HepG2 (cell line): ENCODE measurements around the gene TRIM27. TPM values are rescaled to one million over a fixed set of nuclear protein-coding genes. Genes with fewer than 3 reads are reported as not detected.

Experiments
- CEBPG ChIP-seq: IDR thresholded peaks from 2 replicates; pipeline ENCODE4 v1.6.1; 2016
- ESRRA ChIP-seq: sonication (generic); formaldehyde crosslinking; IDR thresholded peaks from 2 replicates; pipeline ENCODE4 v1.5.1; 2020; ENCODE audit warnings: mild to moderate bottlenecking, low read depth, missing genetic modification reagents
- ETV5 ChIP-seq: IDR thresholded peaks from 2 replicates; pipeline ENCODE4 v1.6.1; 2018; ENCODE audit warnings: missing biosample characterization, missing genetic modification reagents, inconsistent platforms, borderline replicate concordance
- HCFC1 ChIP-seq: fragments of 150-350 bp; IDR thresholded peaks from 2 replicates; pipeline ENCODE4 v1.6.1; 2014; ENCODE audit warnings: low read depth, low read length
- HDAC6 ChIP-seq: fragments of 200-600 bp; sonication (generic); IDR thresholded peaks from 2 replicates; pipeline ENCODE4 v1.7.0; 2017; ENCODE audit warnings: mild to moderate bottlenecking, antibody characterized with exemption, low read length, low read depth
- JUN ChIP-seq: sonication (generic); formaldehyde crosslinking; IDR thresholded peaks from 2 replicates; pipeline ENCODE4 v1.4.0; 2020; ENCODE audit warnings: mild to moderate bottlenecking, missing genetic modification reagents
- MED8 ChIP-seq: sonication (generic); formaldehyde crosslinking; IDR thresholded peaks from 2 replicates; pipeline ENCODE4 v1.8.1; 2023; ENCODE audit warnings: mild to moderate bottlenecking, missing genetic modification reagents; ENCODE audit not compliant: insufficient replicate concordance
- NCOR1 ChIP-seq: fragments of 200-600 bp; sonication (generic); IDR thresholded peaks from 2 replicates; pipeline ENCODE4 v1.7.0; 2017; ENCODE audit warnings: antibody characterized with exemption, low read length, borderline replicate concordance
- NR2F2 ChIP-seq: IDR thresholded peaks from 2 replicates; pipeline ENCODE4 v1.6.1; 2012; ENCODE audit warnings: low read depth, inconsistent platforms, borderline replicate concordance
- POLR2A ChIP-seq, 2 experiments: IDR thresholded peaks; 2 replicates each; pipeline ENCODE4 v1.6.1; 2011; ENCODE audit warnings: low read depth in 2 of 2, low read length in 2 of 2, mild to moderate bottlenecking in 1 of 2, moderate library complexity in 1 of 2; ENCODE audit not compliant: insufficient read depth in 1 of 2
- RAD21 ChIP-seq: fragments of 450-650 bp; formaldehyde crosslinking; IDR thresholded peaks from 2 replicates; pipeline ENCODE4 v1.5.0; 2020; ENCODE audit warnings: mild to moderate bottlenecking
- RFX1 ChIP-seq: fragments of 450-650 bp; IDR thresholded peaks from 2 replicates; pipeline ENCODE4 v1.6.1; 2017
- SALL1 ChIP-seq: sonication (generic); formaldehyde crosslinking; IDR thresholded peaks from 2 replicates; pipeline ENCODE4 v1.8.0; 2022; ENCODE audit warnings: mild to moderate bottlenecking, missing genetic modification reagents
- SRY ChIP-seq: sonication (generic); formaldehyde crosslinking; IDR thresholded peaks from 2 replicates; pipeline ENCODE4 v1.8.0; 2022; ENCODE audit warnings: mild to moderate bottlenecking, missing genetic modification reagents
- YY1 ChIP-seq: IDR thresholded peaks from 2 replicates; pipeline ENCODE4 v1.6.1; 2011; ENCODE audit warnings: low read length, low read depth, moderate library complexity, mild to moderate bottlenecking; ENCODE audit not compliant: insufficient read depth, insufficient replicate concordance
- ZMAT3 ChIP-seq: sonication (generic); formaldehyde crosslinking; conservative IDR thresholded peaks from 2 replicates; pipeline ENCODE4 v1.7.0; 2021; ENCODE audit warnings: missing genetic modification reagents
- ZNF24 ChIP-seq: fragments of 450-650 bp; IDR thresholded peaks from 2 replicates; pipeline ENCODE4 v1.6.1; 2017; ENCODE audit warnings: antibody characterized with exemption, mild to moderate bottlenecking
- ZNF747 ChIP-seq: sonication (generic); formaldehyde crosslinking; IDR thresholded peaks from 2 replicates; pipeline ENCODE4 v1.8.1; 2023; ENCODE audit warnings: missing genetic modification reagents, mild to moderate bottlenecking, borderline replicate concordance
- polyA plus RNA-seq, 8 experiments: library from polyadenylated mRNA; depleted of rRNA in 3 of 8; stranded (reverse) in 7 of 8; unstranded in 1 of 8; fragments of >200 nt; fragmentation: Illumina TruSeq in 4 of 8; extraction: Trizol in 4 of 8; gene quantifications; 2 replicates each; pipeline versions ENCODE4 v1.2.1 to v1.2.3, GENCODE V29; 2011 to 2016; ENCODE audit warnings: low read depth in 4 of 8, missing spikeins in 1 of 8, mixed read lengths in 1 of 8; ENCODE audit not compliant: insufficient read depth in 1 of 8
- total RNA-seq, 5 experiments: library from RNA; depleted of rRNA; stranded (reverse); fragments of >200 nt; fragmentation: Illumina TruSeq; extraction: Trizol; gene quantifications; 2 replicates each; pipeline ENCODE4 v1.2.3, GENCODE V29; 2016; ENCODE audit warnings: low read depth in 1 of 5
- TF ChIP-seq, protein P1 (sequence below): sonication (generic); formaldehyde crosslinking; IDR thresholded peaks from 2 replicates; pipeline ENCODE4 v1.5.1; 2020; ENCODE audit warnings: missing genetic modification reagents, mild to moderate bottlenecking, borderline replicate concordance
- TF ChIP-seq, protein P2 (sequence below): sonication (generic); formaldehyde crosslinking; IDR thresholded peaks from 2 replicates; pipeline ENCODE4 v1.5.0; 2020; ENCODE audit warnings: missing genetic modification reagents
- TF ChIP-seq, protein P3 (sequence below): sonication (generic); formaldehyde crosslinking; IDR thresholded peaks from 2 replicates; pipeline ENCODE4 v1.4.0; 2020; ENCODE audit warnings: missing genetic modification reagents, mild to moderate bottlenecking, borderline replicate concordance
- TF ChIP-seq, protein P4 (sequence below): sonication (generic); formaldehyde crosslinking; IDR thresholded peaks from 2 replicates; pipeline ENCODE4 v1.4.0; 2020; ENCODE audit warnings: missing genetic modification reagents, mild to moderate bottlenecking, borderline replicate concordance
- TF ChIP-seq, protein P5 (sequence below): sonication (generic); formaldehyde crosslinking; IDR thresholded peaks from 2 replicates; pipeline ENCODE4 v1.8.0; 2022; ENCODE audit warnings: mild to moderate bottlenecking, missing genetic modification reagents, moderate library complexity

The TRIM27 gene
- total and polyA plus RNA-seq, 2 of the 13 experiments (the other 11 are each of a cell fraction or from before 2014, with no cell fraction given): 88.6 to 112 TPM

DNA sequence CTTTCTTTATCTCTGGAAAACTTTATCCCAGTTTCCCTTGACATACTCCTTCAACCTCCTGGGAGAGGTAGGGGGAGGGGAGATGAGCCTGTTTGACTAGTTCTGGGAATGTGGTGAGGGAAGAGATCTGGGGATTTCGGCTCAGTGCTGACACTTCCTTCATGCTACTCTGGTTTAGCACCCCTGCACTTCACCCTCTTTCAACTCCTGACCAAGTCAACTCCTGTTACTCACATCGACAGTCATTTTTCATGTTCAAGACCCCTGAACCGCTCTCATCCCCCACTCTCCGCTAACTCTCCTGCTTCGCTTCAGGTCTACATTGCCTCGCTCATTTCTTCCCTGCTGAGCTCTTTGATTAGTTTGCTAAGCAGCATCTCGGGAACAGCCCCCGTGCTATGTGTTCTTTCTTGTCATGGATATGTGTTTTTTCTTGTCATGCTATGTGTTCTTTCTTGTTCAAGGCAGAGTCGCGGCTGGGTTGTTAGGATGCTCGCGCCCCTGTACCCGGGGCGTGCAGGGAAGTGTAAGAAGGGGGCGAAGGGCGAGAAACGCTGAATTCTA, 16.6 kb upstream of the TRIM27 start (continued):
- peak; percentile 52 for TF ChIP-seq SALL1 (CRISPR knock-in tag)
- peak; percentile 21 for TF ChIP-seq MED8 (CRISPR knock-in tag)
- TF ChIP-seq RAD21 (CRISPR knock-in tag): 0 out of 2 replicates have a peak, but pooled peaks have one; percentile 2
- TF ChIP-seq POLR2A (IDR thresholded peaks at IDR 0.05; ENCODE audit: insufficient read depth in 1 of 2, low read depth in 2 of 2, low read length in 2 of 2): no peak
- no peak for TF ChIP-seq ZNF747 (CRISPR knock-in tag)
- TF ChIP-seq CEBPG: no peak
- TF ChIP-seq, protein P1, sequence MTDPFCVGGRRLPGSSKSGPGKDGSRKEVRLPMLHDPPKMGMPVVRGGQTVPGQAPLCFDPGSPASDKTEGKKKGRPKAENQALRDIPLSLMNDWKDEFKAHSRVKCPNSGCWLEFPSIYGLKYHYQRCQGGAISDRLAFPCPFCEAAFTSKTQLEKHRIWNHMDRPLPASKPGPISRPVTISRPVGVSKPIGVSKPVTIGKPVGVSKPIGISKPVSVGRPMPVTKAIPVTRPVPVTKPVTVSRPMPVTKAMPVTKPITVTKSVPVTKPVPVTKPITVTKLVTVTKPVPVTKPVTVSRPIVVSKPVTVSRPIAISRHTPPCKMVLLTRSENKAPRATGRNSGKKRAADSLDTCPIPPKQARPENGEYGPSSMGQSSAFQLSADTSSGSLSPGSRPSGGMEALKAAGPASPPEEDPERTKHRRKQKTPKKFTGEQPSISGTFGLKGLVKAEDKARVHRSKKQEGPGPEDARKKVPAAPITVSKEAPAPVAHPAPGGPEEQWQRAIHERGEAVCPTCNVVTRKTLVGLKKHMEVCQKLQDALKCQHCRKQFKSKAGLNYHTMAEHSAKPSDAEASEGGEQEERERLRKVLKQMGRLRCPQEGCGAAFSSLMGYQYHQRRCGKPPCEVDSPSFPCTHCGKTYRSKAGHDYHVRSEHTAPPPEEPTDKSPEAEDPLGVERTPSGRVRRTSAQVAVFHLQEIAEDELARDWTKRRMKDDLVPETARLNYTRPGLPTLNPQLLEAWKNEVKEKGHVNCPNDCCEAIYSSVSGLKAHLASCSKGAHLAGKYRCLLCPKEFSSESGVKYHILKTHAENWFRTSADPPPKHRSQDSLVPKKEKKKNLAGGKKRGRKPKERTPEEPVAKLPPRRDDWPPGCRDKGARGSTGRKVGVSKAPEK (CRISPR knock-in tag): peak; percentile 27; the same call in 1 of the 2 replicates
- TF ChIP-seq, protein P2, sequence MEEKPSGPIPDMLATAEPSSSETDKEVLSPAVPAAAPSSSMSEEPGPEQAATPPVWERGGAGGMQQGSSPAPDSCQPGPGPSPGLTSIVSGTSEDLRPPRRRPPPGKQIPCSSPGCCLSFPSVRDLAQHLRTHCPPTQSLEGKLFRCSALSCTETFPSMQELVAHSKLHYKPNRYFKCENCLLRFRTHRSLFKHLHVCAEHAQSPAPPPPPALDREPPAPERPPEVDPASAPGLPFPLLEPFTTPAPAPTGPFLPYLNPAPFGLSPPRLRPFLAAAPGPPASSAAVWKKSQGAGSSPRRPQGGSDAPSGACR (CRISPR knock-in tag): peak; percentile 19; the same call in 1 of the 2 replicates
- TF ChIP-seq ZMAT3 (CRISPR knock-in tag): peak; percentile 23; the same call in 1 of the 2 replicates
- TF ChIP-seq NR2F2: no peak
- no peak for TF ChIP-seq ESRRA (CRISPR knock-in tag)
- no peak for TF ChIP-seq ZNF24
- TF ChIP-seq RFX1: no peak
- TF ChIP-seq, protein P3, sequence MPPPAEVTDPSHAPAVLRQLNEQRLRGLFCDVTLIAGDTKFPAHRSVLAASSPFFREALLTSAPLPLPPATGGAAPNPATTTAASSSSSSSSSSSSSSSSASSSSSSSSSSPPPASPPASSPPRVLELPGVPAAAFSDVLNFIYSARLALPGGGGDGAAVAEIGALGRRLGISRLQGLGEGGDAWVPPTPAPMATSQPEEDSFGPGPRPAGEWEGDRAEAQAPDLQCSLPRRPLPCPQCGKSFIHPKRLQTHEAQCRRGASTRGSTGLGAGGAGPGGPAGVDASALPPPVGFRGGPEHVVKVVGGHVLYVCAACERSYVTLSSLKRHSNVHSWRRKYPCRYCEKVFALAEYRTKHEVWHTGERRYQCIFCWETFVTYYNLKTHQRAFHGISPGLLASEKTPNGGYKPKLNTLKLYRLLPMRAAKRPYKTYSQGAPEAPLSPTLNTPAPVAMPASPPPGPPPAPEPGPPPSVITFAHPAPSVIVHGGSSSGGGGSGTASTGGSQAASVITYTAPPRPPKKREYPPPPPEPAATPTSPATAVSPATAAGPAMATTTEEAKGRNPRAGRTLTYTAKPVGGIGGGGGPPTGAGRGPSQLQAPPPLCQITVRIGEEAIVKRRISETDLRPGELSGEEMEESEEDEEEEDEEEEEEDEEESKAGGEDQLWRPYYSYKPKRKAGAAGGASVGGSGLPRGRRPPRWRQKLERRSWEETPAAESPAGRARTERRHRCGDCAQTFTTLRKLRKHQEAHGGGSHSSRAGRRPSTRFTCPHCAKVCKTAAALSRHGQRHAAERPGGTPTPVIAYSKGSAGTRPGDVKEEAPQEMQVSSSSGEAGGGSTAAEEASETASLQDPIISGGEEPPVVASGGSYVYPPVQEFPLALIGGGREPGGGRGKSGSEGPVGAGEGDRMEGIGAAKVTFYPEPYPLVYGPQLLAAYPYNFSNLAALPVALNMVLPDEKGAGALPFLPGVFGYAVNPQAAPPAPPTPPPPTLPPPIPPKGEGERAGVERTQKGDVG: 0 out of 2 replicates have a peak, but pooled peaks have one; percentile 45
- TF ChIP-seq, protein P4, sequence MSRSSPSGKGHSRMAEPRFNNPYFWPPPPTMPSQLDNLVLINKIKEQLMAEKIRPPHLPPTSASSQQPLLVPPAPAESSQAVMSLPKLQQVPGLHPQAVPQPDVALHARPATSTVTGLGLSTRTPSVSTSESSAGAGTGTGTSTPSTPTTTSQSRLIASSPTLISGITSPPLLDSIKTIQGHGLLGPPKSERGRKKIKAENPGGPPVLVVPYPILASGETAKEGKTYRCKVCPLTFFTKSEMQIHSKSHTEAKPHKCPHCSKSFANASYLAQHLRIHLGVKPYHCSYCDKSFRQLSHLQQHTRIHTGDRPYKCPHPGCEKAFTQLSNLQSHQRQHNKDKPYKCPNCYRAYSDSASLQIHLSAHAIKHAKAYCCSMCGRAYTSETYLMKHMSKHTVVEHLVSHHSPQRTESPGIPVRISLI: no peak
- no peak for TF ChIP-seq HCFC1
- TF ChIP-seq, protein P5, sequence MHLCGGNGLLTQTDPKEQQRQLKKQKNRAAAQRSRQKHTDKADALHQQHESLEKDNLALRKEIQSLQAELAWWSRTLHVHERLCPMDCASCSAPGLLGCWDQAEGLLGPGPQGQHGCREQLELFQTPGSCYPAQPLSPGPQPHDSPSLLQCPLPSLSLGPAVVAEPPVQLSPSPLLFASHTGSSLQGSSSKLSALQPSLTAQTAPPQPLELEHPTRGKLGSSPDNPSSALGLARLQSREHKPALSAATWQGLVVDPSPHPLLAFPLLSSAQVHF (CRISPR knock-in tag): no peak
- no peak for TF ChIP-seq YY1
- no peak for TF ChIP-seq HDAC6
- peak; percentile 12; the same call in 1 of the 2 replicates for TF ChIP-seq JUN (CRISPR knock-in tag)
- no peak for TF ChIP-seq NCOR1
- TF ChIP-seq ETV5: no peak
- TF ChIP-seq SRY: no peak
